GM19025 (cell line): Measurements from ENCODE around the gene COL6A2.

ENCODE experiments used
- ATAC-seq: cut with Tn5 transposase; IDR thresholded peaks from one replicate; pipeline ENCODE4 v1.9.1; 2021; ENCODE audit warnings: mild to moderate bottlenecking, low read depth, moderate library complexity; ENCODE audit not compliant: unreplicated experiment

The COL6A2 gene

DNA sequence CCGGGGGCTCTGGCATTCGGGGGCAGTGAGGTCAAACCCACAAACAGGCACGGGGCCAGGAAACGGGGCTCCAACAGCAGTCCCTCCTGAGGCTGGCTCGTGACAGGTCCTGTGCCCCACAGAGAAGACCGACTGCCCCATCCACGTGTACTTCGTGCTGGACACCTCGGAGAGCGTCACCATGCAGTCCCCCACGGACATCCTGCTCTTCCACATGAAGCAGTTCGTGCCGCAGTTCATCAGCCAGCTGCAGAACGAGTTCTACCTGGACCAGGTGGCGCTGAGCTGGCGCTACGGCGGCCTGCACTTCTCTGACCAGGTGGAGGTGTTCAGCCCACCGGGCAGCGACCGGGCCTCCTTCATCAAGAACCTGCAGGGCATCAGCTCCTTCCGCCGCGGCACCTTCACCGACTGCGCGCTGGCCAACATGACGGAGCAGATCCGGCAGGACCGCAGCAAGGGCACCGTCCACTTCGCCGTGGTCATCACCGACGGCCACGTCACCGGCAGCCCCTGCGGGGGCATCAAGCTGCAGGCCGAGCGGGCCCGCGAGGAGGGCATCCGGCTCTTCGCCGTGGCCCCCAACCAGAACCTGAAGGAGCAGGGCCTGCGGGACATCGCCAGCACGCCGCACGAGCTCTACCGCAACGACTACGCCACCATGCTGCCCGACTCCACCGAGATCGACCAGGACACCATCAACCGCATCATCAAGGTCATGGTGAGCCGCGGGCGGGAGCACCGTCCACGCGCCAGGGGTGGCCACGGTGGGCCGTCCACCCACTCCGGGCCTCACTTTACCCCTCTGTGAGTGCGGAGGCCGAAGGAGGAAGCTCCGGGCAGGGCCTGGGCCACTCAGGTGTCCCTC lies 14.2 kb downstream of the COL6A2 start:
- ATAC-seq: no peak

DNA sequence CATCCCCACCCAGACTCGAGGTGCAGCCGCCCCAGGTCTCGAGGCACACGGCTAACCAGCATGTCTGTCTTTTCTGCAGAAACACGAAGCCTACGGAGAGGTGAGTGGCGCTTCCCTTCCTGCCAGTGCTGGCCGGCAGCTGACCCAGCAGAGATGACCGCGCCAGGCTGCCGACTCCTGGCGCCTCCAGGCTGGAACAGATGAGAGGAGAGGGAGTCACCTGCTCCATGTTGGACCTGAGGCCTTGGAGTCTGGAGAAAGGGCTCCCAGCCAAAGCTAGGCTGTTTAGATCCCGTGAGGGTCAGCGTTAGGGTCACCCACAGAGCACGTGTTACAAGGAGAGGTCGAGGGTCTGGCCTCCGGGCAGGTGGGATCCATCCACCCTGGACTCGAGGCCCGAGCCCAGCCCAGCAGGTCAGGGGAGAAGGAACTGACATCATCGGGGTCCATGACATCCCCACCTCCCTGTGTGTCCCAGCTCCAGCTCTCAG lies 14.9 kb downstream of the COL6A2 start:
- ATAC-seq: no peak

DNA sequence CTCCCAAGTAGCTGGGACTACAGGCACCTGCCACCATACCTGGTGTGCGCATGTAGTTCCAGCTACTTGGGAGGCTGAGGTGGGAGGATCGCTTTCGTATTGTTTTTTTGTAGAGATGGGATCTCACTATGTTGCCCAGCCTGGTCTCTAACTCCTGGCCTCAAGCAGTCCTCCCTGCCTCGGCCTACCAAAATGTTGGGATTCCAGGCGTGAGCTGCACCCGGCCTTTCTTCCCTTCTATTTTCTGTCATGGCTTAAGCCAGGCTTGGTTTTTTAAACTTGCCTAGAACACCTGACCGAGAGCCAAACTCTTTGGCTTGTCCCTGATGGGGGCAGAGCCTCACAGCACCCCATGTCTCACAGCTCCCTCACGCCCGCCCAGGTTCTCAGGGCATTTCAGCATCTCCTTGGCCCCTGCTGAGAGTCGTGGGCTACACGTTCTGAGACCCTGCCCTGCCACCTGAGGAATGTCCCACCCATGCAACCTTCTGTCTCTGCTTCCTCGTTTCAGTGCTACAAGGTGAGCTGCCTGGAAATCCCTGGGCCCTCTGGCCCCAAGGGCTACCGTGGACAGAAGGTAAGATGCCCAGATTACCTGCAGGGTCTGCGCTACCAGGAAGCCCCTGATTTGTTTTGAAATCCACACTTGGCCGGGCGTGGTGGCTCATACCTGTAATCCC lies 15.7 kb downstream of the COL6A2 start:
- no peak for ATAC-seq

DNA sequence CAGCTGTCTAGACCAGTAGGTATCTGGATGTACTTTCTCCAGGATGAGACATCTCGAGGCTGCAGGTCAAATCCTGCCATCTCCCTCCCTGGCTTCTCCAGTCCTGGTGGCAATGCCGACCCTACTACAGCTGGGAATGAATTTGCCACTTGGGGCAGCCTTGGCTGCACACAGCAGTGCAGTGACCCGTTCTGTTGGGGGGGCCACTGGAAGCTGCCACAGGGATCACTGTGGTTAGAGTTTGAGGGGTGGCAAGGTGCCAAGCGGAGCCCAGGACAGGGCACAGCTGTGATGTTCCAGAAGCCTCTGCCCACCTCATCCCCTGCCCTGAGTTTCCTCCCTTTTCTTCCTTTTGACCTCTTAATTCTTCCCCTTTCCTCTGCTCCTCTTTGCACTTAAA lies 17.1 kb downstream of the COL6A2 start:
- ATAC-seq: no peak

DNA sequence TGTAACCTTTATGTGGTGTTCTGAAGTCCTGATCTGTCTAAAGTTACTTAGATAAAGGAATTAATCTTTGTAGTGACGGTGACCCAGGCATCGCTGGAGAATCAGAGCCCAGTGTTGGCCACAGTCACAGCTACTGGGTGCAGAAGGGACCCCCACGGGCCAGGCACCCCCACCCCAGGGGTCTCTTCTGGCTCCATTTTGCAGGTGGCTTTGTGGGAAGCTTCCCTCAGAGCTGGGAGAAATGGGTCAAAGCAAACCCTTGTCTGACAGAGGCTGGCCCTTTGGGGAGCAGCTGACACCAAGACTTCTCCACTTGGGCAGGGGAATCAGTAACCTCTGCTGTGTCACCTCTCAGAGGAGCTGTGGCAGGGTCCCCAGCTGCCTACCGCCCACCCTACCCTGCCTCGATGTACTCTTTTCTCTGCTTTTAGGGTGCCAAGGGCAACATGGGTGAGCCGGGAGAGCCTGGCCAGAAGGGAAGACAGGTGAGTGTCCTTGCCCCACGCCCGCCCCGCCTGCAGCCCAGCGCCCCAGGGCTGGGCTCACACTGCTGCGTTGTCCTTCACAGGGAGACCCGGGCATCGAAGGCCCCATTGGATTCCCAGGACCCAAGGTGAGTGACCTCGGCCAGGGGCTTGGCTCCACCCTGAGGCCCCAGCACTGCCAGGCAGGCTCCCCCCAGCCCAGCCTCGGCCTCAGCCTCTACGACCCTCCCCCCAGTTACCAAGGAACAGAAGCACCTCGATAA lies 17.7 kb downstream of the COL6A2 start:
- ATAC-seq: no peak

DNA sequence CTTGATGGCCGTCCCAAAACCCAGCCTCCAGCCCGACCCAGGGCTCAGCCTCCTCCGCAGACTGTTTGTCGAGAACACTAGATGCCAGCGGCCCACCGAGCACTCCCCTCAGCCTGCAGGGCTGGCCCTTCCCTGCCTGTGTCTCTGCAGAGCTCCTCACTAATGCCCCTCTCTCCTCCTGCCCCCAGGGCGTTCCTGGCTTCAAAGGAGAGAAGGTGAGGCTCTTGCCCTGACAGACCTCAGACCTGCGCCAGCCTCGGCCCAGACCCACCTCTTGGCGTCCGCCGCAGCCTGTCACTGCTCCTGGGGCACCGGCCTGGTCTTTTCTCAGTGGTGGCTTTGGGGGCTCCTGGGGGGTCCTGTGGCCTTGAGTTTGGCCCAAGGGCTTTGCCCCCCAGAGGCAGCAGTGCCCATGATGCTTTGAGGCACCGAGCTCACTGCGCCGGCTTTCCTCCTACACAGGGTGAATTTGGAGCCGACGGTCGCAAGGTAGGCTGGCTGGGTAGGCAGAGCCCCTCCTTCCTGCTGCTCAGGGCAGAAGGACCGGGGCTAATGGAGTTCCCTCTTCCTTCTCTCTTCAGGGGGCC lies 18.4 kb downstream of the COL6A2 start:
- ATAC-seq: no peak

DNA sequence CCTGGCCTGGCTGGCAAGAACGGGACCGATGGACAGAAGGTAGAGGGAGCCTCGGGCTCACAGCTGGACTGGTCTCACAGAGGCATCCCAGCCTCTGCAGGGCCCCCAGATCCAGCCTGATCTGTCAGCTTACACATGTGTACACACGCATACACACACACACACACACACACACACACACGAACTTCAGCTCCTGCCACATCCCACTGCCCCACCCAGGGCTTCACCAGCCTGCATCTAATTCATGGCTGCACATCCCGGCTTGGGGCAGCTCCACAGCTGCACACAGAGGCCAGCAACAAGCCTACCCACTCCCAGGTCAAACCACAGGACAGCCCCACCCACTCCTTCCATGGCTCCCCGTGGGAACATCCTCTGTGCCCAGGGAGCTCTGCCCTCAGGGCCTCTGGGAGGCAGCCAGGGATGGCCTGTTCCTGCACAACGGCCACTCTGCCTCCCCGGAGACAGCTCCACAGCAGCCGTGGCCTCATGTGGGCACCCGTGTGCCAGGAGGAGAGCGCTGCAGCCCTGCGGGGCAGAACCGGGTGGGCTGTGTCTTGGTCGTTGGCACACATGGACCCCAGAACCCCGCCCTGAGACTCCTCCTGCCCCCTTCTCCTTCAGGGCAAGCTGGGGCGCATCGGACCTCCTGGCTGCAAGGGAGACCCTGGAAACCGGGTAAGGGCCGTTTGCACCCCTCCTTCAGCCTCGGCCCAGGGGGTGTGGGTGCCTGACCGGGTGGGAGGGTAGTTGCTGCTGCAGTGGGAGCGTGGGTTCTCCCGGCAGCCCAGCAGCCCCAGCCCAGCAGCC lies 19.1 kb downstream of the COL6A2 start:
- ATAC-seq: no peak

DNA sequence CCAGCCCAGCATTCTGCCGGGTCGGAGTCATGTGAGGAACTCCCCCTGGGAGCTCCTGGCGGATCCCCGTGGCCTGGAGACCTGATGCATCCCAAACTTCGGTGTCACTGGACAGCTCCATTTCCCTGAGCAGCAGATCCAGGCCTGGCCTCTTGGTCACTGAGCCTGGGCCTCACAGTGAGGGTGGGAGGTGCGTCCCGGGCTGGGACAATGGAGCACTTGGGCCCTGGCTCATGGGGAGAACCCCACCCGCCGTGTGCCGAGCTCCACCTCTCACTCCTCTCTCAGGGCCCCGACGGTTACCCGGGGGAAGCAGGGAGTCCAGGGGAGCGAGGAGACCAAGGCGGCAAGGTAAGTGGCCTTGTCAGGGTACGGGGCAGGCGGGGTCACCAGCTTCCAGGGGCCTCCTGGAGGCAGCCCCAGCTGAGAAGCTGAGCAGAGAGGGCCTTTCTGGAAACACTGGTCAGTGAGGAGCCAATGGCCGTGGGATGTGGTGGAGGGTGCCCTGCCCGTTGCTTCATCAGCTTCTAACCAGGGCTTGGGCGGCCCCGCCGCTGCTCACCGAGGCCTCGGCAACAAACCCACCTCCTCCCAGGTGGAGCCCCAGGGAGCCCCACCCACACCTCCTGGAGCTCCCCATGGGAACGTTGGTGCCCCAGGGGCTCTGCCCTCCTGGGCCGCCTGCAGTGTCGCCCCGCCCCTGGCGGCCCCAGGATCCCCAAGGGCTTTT lies 19.8 kb downstream of the COL6A2 start:
- no peak for ATAC-seq

DNA sequence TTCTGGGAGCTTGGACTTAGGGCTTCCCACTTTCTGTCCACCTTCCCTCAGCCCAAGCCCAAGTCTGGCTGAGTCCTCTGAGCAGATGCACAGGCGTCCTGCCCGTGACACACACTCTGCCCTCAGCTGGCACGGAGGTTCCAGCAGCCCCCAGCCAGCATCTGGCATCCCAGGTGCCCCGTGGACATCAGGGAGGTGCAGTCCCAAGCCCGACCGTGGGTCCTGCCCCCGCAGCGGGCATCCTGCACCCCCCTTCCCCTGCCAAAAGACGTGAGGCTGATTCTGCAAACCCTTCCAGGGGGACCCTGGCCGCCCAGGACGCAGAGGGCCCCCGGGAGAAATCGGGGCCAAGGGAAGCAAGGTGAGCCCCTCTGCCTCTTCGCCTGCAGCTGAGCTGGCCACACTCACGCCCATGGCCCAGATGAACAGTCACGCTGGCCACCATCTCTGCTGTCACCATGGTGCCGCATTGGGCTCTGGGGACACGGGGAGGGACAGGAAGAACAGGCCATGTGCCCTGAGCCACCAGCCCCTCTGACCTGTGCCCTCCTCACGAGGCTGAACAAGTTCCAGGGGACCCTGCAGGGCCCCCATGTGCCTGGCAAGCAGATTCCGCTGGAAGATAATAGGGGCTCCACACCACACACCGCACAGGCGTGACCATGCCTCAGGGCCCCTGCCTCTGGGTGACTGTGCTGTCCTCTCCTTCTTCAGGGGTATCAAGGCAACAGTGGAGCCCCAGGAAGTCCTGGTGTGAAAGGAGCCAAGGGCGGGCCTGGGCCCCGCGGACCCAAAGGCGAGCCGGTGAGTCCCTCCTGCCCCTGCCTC lies 20.6 kb downstream of the COL6A2 start:
- ATAC-seq: no peak

DNA sequence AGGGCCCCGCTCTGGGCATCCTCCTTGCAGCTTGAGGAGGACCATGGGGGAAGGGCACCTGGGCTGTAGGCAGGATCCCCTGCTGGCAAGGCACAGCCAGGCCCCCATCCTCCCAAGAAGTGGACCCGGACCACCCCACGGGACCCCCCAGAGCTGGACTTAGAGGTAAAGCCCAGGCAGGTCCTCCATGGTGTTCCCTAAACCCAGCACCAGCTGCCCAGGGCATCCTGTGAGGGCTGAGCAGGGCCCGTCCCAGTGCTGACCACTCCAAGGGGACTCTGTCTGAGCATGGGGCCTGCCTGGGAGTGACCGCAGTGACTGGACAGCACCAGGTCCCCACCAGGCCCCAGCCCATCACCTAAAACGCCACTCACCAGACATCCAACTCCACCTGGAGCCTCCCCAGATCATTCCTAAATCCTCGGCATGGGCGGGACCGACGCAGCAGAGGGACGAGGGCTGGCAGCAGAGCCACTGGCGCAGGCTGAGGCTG lies 21.3 kb downstream of the COL6A2 start:
- no peak for ATAC-seq

DNA sequence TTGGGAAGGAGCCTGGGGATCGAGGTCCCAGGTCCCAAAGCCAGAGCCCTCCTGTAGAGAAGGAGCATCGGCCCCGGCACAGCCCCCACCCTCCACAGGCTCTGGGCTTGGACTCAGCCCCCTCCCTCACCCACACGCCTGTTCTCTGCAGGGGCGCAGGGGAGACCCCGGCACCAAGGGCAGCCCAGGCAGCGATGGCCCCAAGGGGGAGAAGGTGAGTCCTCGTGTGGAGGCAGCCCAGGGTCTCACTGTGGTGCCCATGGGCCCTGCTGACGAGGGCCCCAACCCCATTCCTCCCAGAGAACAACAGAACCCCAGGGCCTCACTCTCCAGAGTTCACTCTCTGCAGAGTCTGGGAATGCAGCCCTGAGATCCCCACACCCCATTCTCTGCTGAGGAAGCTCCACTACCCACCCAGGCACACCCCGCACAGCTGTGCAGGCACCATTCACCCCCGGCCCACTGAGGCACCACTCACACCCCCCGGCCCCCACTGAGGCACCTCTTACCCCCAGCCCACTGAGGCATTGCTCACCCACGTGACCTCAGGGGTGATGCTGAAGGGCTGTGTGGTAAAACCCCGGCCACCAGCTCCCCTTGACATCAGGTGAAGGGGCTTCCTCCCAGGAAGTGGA lies 21.8 kb downstream of the COL6A2 start:
- no peak for ATAC-seq

DNA sequence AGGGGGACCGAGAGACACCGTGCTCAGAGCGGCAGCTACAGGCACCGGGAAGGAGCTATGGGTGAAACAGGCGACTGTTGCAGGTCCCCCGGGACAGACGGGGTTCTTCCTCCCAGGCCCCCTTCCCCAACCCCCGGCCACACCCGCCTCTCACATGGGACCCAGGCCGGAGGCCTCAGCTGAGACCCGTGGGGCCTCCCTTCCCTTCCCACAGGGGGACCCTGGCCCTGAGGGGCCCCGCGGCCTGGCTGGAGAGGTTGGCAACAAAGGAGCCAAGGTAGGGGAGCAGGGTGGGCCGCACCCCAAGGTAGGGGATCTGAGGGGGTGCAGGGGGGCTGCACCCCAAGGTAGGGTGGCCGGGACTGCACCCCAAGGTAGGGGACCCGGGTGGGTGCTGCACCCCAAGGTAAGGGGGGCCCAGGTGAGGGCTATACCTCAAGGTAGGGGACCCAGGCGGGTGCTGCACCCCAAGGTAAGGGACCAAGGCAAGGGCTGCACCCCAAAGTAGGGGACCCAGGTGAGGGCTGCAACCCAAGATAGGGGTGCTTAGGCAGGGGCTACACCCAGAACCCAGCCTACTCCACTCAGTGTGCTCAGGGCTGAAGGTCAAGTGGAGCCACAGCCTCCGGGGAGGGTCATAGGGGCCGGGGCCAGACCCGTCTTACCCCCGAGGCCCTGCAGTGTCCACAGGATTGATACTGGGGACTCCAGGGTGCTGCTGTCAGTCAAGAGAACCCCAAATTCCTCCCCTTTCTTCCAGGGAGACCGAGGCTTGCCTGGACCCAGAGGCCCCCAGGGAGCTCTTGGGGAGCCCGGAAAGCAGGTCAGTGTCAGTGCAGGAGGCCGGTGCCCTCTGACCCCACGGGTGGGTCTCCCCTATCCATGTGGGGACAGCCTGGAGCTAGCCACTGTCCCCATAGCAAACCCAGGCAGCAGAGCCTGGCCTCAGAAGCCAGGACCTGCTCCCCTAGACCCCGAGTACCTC lies 22.7 kb downstream of the COL6A2 start:
- ATAC-seq: no peak

DNA sequence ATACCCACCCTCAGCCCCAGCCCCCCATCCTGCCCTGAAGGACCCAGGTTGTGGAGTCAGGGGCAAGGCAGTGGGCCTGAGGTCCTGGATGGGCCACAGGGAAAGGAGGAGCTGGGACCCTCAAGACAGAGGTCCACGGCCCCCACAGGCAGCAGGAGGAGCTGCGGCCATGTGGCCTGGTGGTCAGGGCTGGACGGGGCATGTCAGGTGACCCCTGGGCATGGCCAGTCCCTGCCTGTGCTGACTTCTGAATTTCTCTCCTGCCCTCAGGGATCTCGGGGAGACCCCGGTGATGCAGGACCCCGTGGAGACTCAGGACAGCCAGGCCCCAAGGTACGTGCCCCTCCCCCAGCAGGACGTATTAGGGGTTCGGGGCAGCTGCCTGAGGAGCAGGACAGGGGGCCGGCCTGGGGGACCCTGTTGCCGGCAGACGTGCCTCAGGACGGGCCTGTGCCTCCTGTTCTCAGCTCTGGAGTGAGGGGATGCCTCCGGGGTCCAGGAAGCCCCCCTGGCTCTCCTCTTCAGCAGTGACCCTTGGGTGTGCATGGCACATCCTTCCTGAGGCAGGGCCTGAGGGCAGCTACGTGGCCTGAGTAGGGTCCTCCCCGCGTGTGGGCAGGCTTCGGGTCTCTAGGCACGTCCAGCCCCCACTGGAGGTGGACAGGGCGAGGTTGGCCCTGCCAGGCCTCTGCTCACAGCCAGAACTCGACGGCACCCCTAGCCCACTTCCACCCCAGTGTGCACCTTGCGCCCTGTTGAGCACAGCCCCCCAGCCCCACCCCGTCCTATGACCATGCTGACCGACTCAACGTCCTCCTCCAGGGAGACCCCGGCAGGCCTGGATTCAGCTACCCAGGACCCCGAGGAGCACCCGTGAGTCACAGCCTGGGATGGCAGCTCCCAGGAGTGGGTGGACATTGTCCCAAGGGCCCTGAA lies 23.6 kb downstream of the COL6A2 start:
- no peak for ATAC-seq

DNA sequence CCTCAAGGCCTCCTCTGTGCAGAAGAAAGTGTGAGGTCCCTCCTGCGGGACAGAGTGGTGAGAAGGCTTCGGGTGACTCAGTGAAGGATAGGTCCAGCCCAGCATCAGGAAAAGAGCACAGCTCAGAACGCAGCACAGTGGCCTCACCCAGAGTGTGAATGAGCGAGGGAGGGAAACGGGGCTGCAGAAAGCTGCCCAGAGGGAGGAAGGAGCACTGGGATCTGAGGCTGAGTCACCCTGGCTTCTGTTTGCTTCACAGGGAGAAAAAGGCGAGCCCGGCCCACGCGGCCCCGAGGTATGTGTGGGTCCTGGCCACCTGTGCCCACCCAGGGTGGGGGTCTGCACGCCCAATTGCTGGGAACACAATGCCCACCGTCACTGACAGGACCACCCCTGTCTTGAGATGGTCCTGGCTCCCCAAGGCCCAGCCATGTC lies 24.3 kb downstream of the COL6A2 start:
- no peak for ATAC-seq
